H9 (cell line): ENCODE results near the gene CDNF. TPM values are rescaled to one million over a fixed set of nuclear protein-coding genes. Genes with fewer than 3 reads are reported as not detected.

ENCODE experiments used
- DNase-seq: peaks from one replicate; pipeline ENCODE4 v3.0.0-alpha.2; 2017
- H2AFZ ChIP-seq: one replicate; pipeline ENCODE4 v1.6.1; 2013; ENCODE audit warnings: mild to moderate bottlenecking, low read length, control low read depth, moderate library complexity
- H2AK5ac ChIP-seq: 2 replicates; pipeline ENCODE4 v1.6.1; 2013; ENCODE audit warnings: low read length, control low read depth, mixed read lengths; ENCODE audit not compliant: insufficient read length
- H2BK120ac ChIP-seq: one replicate; pipeline ENCODE4 v1.6.1; 2013; ENCODE audit warnings: low read depth, mild to moderate bottlenecking, low read length, control low read depth, inconsistent platforms; ENCODE audit not compliant: poor library complexity, severe bottlenecking
- H2BK12ac ChIP-seq: 2 replicates; pipeline ENCODE4 v1.6.1; 2013; ENCODE audit warnings: low read length, control low read depth, mixed read lengths, low read depth; ENCODE audit not compliant: insufficient read length
- H2BK15ac ChIP-seq: 2 replicates; pipeline ENCODE4 v1.6.1; 2013; ENCODE audit warnings: low read depth, low read length, control low read depth
- H2BK20ac ChIP-seq: one replicate; pipeline ENCODE4 v1.6.1; 2013; ENCODE audit warnings: low read depth, mild to moderate bottlenecking, low read length, control low read depth, inconsistent platforms; ENCODE audit not compliant: poor library complexity, severe bottlenecking
- H2BK5ac ChIP-seq: 2 replicates; pipeline ENCODE4 v1.6.1; 2013; ENCODE audit warnings: low read length, control low read depth, mixed read lengths; ENCODE audit not compliant: insufficient read length
- H3K14ac ChIP-seq: 2 replicates; pipeline ENCODE4 v1.6.1; 2013; ENCODE audit warnings: low read length, control low read depth; ENCODE audit not compliant: insufficient read depth
- H3K18ac ChIP-seq: 2 replicates; pipeline ENCODE4 v1.6.1; 2013; ENCODE audit warnings: low read depth, mild to moderate bottlenecking, mixed read lengths, low read length, control low read depth; ENCODE audit not compliant: insufficient read length
- H3K23ac ChIP-seq: 2 replicates; pipeline ENCODE4 v1.6.1; 2013; ENCODE audit warnings: low read length, control low read depth, mixed read lengths, low read depth; ENCODE audit not compliant: insufficient read length
- H3K23me2 ChIP-seq: 2 replicates; pipeline ENCODE4 v1.6.1; 2013; ENCODE audit warnings: low read depth, mild to moderate bottlenecking, mixed read lengths, low read length, control low read depth; ENCODE audit not compliant: insufficient read length, poor library complexity, severe bottlenecking
- H3K27ac ChIP-seq: 2 replicates; pipeline ENCODE4 v1.5.1; 2013; ENCODE audit warnings: low read length, control low read depth, mixed read lengths, low read depth; ENCODE audit not compliant: insufficient read length
- H3K27me3 ChIP-seq: 2 replicates; pipeline ENCODE4 v1.6.1; 2013; ENCODE audit warnings: low read length, control low read depth, inconsistent platforms; ENCODE audit not compliant: insufficient read depth
- H3K4ac ChIP-seq: 2 replicates; pipeline ENCODE4 v1.6.1; 2013; ENCODE audit warnings: low read depth, mild to moderate bottlenecking, control low read depth, inconsistent platforms, low read length, moderate library complexity
- H3K4me1 ChIP-seq: 2 replicates; pipeline ENCODE4 v1.6.1; 2013; ENCODE audit warnings: low read length, control low read depth, inconsistent platforms; ENCODE audit not compliant: insufficient read depth
- H3K4me2 ChIP-seq: 2 replicates; pipeline ENCODE4 v1.6.1; 2013; ENCODE audit warnings: low read length, control low read depth, mixed read lengths; ENCODE audit not compliant: insufficient read length, insufficient read depth
- H3K56ac ChIP-seq: 2 replicates; pipeline ENCODE4 v1.6.1; 2013; ENCODE audit warnings: low read depth, mild to moderate bottlenecking, mixed read lengths, low read length, control low read depth; ENCODE audit not compliant: insufficient read length
- H3K79me1 ChIP-seq: 2 replicates; pipeline ENCODE4 v1.6.1; 2013; ENCODE audit warnings: low read depth, mild to moderate bottlenecking, moderate library complexity, low read length, control low read depth, inconsistent platforms; ENCODE audit not compliant: insufficient read depth, poor library complexity, severe bottlenecking
- H3K79me2 ChIP-seq: 2 replicates; pipeline ENCODE4 v1.6.1; 2013; ENCODE audit warnings: low read length, control low read depth, inconsistent platforms; ENCODE audit not compliant: insufficient read depth
- H3K9ac ChIP-seq: 2 replicates; pipeline ENCODE4 v1.6.1; 2013; ENCODE audit warnings: low read length, control low read depth, mixed read lengths; ENCODE audit not compliant: insufficient read length; ENCODE audit errors: extremely low read depth
- H3K9me3 ChIP-seq: one replicate; pipeline ENCODE4 v1.6.1; 2013; ENCODE audit warnings: low read depth, low read length, inconsistent platforms; ENCODE audit not compliant: control insufficient read depth
- H3T11ph ChIP-seq: one replicate; pipeline ENCODE4 v1.6.1; 2013; ENCODE audit warnings: mild to moderate bottlenecking, low read length, control low read depth, inconsistent platforms
- H4K20me1 ChIP-seq: one replicate; pipeline ENCODE4 v1.6.1; 2013; ENCODE audit not compliant: control insufficient read depth, insufficient read length, insufficient read depth
- H4K5ac ChIP-seq: 2 replicates; pipeline ENCODE4 v1.6.1; 2013; ENCODE audit warnings: low read depth, mild to moderate bottlenecking, mixed read lengths, low read length, control low read depth; ENCODE audit not compliant: insufficient read length
- H4K8ac ChIP-seq: replicated peaks from 2 replicates; pipeline ENCODE4 v1.6.1; 2013; ENCODE audit warnings: low read length, control low read depth, mixed read lengths, low read depth; ENCODE audit not compliant: insufficient read length
- H4K91ac ChIP-seq: 2 replicates; pipeline ENCODE4 v1.6.1; 2013; ENCODE audit warnings: low read depth, mild to moderate bottlenecking, moderate library complexity, mixed read lengths, low read length, control low read depth; ENCODE audit not compliant: insufficient read length
- H3K27ac Mint-ChIP-seq, 3 experiments: 2 replicates in 2 of 3; 3 replicates in 1 of 3; pipeline ENCODE4 v1.8.0; 2020 to 2021; ENCODE audit warnings: mixed read lengths in 3 of 3, mild to moderate bottlenecking in 1 of 3, moderate library complexity in 1 of 3
- H3K27me3 Mint-ChIP-seq: 2 replicates; pipeline ENCODE4 v1.8.0; 2021; ENCODE audit warnings: low read depth, mild to moderate bottlenecking, moderate library complexity, mixed read lengths
- H3K36me3 Mint-ChIP-seq, 3 experiments: 2 replicates in 2 of 3; 3 replicates in 1 of 3; pipeline ENCODE4 v1.8.0; 2020 to 2021; ENCODE audit warnings: low read depth in 3 of 3, mixed read lengths in 3 of 3; ENCODE audit not compliant: insufficient read depth in 1 of 3
- H3K4me1 Mint-ChIP-seq, 2 experiments: 2 replicates each; pipeline ENCODE4 v1.8.0; 2020; ENCODE audit warnings: mixed read lengths in 2 of 2
- H3K4me3 Mint-ChIP-seq, 2 experiments: 2 replicates in 1 of 2; 3 replicates in 1 of 2; pipeline ENCODE4 v1.8.0; 2020 to 2021; ENCODE audit warnings: mild to moderate bottlenecking in 2 of 2, mixed read lengths in 2 of 2, moderate library complexity in 1 of 2
- H3K9me3 Mint-ChIP-seq, 2 experiments: 2 replicates in 1 of 2; 3 replicates in 1 of 2; pipeline ENCODE4 v1.8.0; 2020; ENCODE audit warnings: mild to moderate bottlenecking in 2 of 2, mixed read lengths in 2 of 2, moderate library complexity in 1 of 2
- CTCF ChIP-seq: fragments of 200-600 bp; sonication (generic); conservative IDR thresholded peaks from 3 replicates; pipeline ENCODE4 v1.8.0; 2021; ENCODE audit warnings: antibody characterized with exemption, mild to moderate bottlenecking
- WGBS: extraction: QIAGEN DNeasy Blood & Tissue Kit; methylation state at CpG from one replicate; pipeline ENCODE4 v1.1.7; 2013; ENCODE audit warnings: missing lambda C conversion rate, low lambda C conversion rate, mixed read lengths; ENCODE audit not compliant: insufficient read length; ENCODE audit errors: extremely low coverage; 5-methylcytosine and 5-hydroxymethylcytosine counted together
- total RNA-seq: library from RNA; stranded (reverse); gene quantifications from 2 replicates; pipeline ENCODE4 v1.2.1, GENCODE V29; 2021

Gene CDNF
- total RNA-seq, 1 experiment from 2014 or later: 1.3 TPM

DNA sequence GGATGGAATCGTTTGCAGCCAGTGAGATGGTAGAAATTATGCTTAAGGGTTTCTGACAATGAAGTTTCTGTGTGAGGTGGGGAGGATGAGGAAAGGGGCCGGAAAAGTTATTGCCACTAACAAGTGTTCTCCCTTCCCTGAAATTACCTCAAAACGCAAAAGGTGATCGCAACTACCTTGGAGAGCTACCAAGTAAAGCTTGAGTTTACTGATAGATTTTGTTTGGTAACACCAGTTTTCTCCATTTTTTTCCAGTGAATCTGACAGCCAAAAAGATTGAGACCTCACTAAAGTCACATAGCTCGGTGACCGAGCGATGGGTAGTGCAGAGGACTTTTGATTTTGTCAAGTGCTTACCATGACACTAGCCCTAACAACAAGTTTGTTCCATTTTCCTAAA, 42.4 kb upstream of the CDNF start:
- TF ChIP-seq CTCF: no peak
- peaks cover 37 to 41% of the 10 kb centered on the region in 2 experiments for H3K4me1 Mint-ChIP-seq
- Histone ChIP-seq H3T11ph (no peak overlapping the region), H2BK20ac (no peak overlapping the region), H2AFZ (no peak overlapping the region), H2BK120ac (no peak overlapping the region), H4K91ac (no peak overlapping the region), H4K20me1 (no peaks in the 10 kb centered on the region), H3K9ac (peak overlapping the region; percentile 90), H2AK5ac (no peak overlapping the region), H3K18ac (no peak overlapping the region), H3K9me3 (no peaks in the 10 kb centered on the region), H3K56ac (no peak overlapping the region), H3K27me3 (no peaks in the 10 kb centered on the region), H3K23me2 (peaks cover 4% of the 10 kb centered on the region), H3K4me1 (peaks cover 9% of the 10 kb centered on the region; the same call in 1 of the 2 replicates), H3K79me1 (peaks cover 2% of the 10 kb centered on the region), H2BK12ac (no peak overlapping the region), H3K79me2 (peaks cover 40% of the 10 kb centered on the region; the same call in 1 of the 2 replicates), H3K4me2 (peak overlapping the region; percentile 93), H3K14ac (no peak overlapping the region), H3K23ac (no peak overlapping the region), H2BK15ac (no peak overlapping the region), H2BK5ac (no peak overlapping the region), H3K27ac (no peak overlapping the region), H4K5ac (no peak overlapping the region), H4K8ac (no peak overlapping the region), H3K4ac (no peak overlapping the region)
- no CpG with 5 or more reads among the region's 7 CpGs for WGBS
- DNase-seq: no peak
- H3K4me3 Mint-ChIP-seq: peak overlapping the region; percentile 99
- no peaks in the 10 kb centered on the region for H3K27me3 Mint-ChIP-seq
- no peaks in the 10 kb centered on the region; a peak in 1 of 5 replicates for H3K9me3 Mint-ChIP-seq
- H3K36me3 Mint-ChIP-seq: peaks cover 15 to 21% (median 17%) of the 10 kb centered on the region in 3 experiments; a peak in 6 of 7 replicates
- peak overlapping the region in 2 of 3 experiments; percentile 18 to 98; a peak in 3 of 7 replicates for H3K27ac Mint-ChIP-seq
